ENCODE data around the gene RB1. TPM values are rescaled to one million over a fixed set of nuclear protein-coding genes. Genes with fewer than 3 reads are reported as not detected.

The RB1 gene
- total RNA-seq, 1 donor from 2014 or later: 48.0 TPM

- H3K27me3 Mint-ChIP-seq (ENCODE audit: low read depth): no peaks in the 10 kb centered on the region
- H3K4me1 Mint-ChIP-seq: peaks cover 22% of the 10 kb centered on the region
- no peak for DNase-seq (ENCODE audit: low read depth, low spot score)
- H3K36me3 Mint-ChIP-seq (ENCODE audit: low read depth): peaks cover 10% of the 10 kb centered on the region
- H3K9me3 Mint-ChIP-seq: no peaks in the 10 kb centered on the region
- TF ChIP-seq, protein P1, sequence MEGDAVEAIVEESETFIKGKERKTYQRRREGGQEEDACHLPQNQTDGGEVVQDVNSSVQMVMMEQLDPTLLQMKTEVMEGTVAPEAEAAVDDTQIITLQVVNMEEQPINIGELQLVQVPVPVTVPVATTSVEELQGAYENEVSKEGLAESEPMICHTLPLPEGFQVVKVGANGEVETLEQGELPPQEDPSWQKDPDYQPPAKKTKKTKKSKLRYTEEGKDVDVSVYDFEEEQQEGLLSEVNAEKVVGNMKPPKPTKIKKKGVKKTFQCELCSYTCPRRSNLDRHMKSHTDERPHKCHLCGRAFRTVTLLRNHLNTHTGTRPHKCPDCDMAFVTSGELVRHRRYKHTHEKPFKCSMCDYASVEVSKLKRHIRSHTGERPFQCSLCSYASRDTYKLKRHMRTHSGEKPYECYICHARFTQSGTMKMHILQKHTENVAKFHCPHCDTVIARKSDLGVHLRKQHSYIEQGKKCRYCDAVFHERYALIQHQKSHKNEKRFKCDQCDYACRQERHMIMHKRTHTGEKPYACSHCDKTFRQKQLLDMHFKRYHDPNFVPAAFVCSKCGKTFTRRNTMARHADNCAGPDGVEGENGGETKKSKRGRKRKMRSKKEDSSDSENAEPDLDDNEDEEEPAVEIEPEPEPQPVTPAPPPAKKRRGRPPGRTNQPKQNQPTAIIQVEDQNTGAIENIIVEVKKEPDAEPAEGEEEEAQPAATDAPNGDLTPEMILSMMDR (conservative IDR thresholded peaks at IDR 0.05): no peak
- peak overlapping the region; percentile 31 for H3K27ac Mint-ChIP-seq (ENCODE audit: unreplicated experiment)
- H3K4me3 Mint-ChIP-seq: peak overlapping the region; percentile 22
Observed at GRCh38 chr13:48405875-48406274, 102.3 kb downstream of the RB1 start.

DNA sequence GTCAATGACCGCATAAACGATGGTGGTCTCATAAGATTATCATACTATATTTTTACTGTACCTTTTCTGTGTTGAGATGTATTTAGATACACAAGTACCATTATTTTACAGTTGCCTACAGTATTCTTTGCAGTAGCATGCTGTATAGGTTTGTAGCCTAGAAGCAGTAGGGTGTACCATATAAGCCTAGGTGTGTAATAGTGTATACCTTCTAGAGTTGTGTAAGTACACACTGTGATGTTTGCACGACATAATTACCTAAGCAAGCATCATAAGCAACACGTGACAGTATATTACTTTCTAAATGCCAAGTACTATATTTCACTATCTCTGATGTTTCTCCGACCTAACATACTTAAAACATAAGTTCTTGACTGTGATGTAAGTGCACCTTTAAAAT is 106.6 kb downstream of the RB1 start:
- no peaks in the 10 kb centered on the region for H3K9me3 Mint-ChIP-seq
- H3K27ac Mint-ChIP-seq (ENCODE audit: unreplicated experiment): no peak overlapping the region
- TF ChIP-seq, protein P1 (conservative IDR thresholded peaks at IDR 0.05): no peak
- peak overlapping the region; percentile 81 for H3K4me3 Mint-ChIP-seq
- H3K4me1 Mint-ChIP-seq: peaks cover 37% of the 10 kb centered on the region
- no peak for DNase-seq (ENCODE audit: low read depth, low spot score)
- H3K27me3 Mint-ChIP-seq (ENCODE audit: low read depth): no peaks in the 10 kb centered on the region
- peaks cover 16% of the 10 kb centered on the region for H3K36me3 Mint-ChIP-seq (ENCODE audit: low read depth)

DNA sequence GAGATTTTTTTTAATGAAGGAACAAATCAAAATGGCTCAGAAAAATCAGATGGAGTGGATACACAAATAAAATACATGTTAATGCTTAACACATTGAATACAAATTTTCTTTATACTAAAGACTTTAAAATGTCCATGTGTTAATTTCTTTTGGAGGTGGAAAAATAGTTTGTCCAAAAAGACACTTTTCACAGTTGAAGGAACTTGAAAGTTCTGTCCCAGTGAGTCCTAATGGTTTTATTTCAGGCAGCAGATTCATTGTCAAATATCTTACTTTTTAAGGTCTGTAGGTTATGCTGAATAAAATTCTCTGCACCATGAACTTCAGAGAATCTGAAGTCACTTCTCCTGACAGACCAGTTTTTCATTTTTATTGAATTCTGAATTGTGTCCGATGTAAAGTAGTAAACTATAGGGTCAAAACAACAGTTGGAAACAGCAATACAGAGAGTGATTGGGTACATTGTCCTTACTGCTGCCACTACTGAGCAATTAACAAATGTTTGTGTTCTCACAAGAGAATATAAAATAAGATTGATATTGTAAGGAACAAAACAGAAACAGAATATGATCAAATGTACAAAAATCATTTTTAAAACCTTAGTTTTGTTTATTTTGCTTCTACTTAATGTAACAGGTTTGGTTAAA is 107.7 kb downstream of the RB1 start:
- Mint-ChIP-seq H3K9me3 (peaks cover 3% of the 10 kb centered on the region), H3K4me1 (peaks cover 37% of the 10 kb centered on the region), H3K27me3 (ENCODE audit: low read depth) (no peaks in the 10 kb centered on the region), H3K27ac (ENCODE audit: unreplicated experiment) (peak overlapping the region; percentile 99), H3K4me3 (peak overlapping the region; percentile 98), H3K36me3 (ENCODE audit: low read depth) (peaks cover 23% of the 10 kb centered on the region)
- DNase-seq (ENCODE audit: low read depth, low spot score): no peak
- TF ChIP-seq, protein P1 (conservative IDR thresholded peaks at IDR 0.05): no peak

DNA sequence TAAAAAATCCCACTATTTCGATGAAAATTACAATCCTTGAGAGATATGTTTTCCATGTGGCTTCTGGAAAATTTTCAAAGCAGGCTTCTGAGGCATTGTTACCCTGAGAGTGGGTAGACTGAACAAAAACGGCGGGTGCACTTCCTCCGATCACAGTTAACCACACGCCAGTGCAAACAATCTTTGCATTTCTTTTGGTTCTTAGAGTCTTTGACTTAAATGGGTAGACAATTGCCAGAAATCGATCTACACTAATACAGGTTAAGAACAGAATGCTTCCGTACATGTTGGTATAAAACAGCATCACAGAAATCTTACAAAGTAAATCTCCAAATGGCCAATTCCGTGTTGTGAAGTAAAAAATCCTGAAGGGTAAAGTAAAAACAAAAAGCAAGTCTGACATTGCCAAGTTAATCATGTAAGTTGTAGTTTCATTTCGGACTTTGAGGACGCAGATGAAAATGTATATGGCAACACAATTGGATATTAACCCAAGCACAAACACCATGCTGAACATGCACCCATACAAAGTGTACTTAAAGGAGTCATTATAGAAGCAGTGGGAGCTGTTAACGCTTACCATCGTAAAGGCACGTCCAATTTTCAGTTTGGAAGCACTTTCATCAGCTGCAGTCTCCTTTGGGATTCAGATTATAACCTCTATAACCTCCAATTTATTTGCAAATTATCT is 108.4 kb downstream of the RB1 start:
- no peaks in the 10 kb centered on the region for H3K27me3 Mint-ChIP-seq (ENCODE audit: low read depth)
- TF ChIP-seq, protein P1 (conservative IDR thresholded peaks at IDR 0.05): no peak
- DNase-seq (ENCODE audit: low read depth, low spot score): no peak
- peak overlapping the region; percentile 99 for H3K27ac Mint-ChIP-seq (ENCODE audit: unreplicated experiment)
- peak overlapping the region; percentile 98 for H3K4me3 Mint-ChIP-seq
- peaks cover 26% of the 10 kb centered on the region for H3K36me3 Mint-ChIP-seq (ENCODE audit: low read depth)
- H3K4me1 Mint-ChIP-seq: peaks cover 37% of the 10 kb centered on the region
- H3K9me3 Mint-ChIP-seq: peaks cover 3% of the 10 kb centered on the region

- DNase-seq (ENCODE audit: low read depth, low spot score): no peak
- peak within 1 kb of the TSS; percentile 99 for H3K27ac Mint-ChIP-seq (ENCODE audit: unreplicated experiment)
- no peaks in the 10 kb centered on the region for H3K27me3 Mint-ChIP-seq (ENCODE audit: low read depth)
- H3K36me3 Mint-ChIP-seq (ENCODE audit: low read depth): peaks cover 35% of the 10 kb centered on the region
- H3K4me3 Mint-ChIP-seq: peak within 1 kb of the TSS; percentile 98
- TF ChIP-seq, protein P1 (conservative IDR thresholded peaks at IDR 0.05): no peak
- peaks cover 37% of the 10 kb centered on the region for H3K4me1 Mint-ChIP-seq
- H3K9me3 Mint-ChIP-seq: peaks cover 8% of the 10 kb centered on the region
Observed at GRCh38 chr13:48412881-48413351, 109.4 kb downstream of the RB1 start, which contains the start of gene LPAR6. TSS of gene LPAR6 (minus strand) at chr13:48413113. CDS start at chr13:48412423, 690 bp downstream.
